HG03097 (cell line): ENCODE measurements around the gene TTC23.
"Not testable (repeated sequence)": the region's sequence is repeated elsewhere in the genome, so short reads cannot be mapped to it uniquely, and the experiment has no call there.

Source experiments
- ATAC-seq: cut with Tn5 transposase; IDR thresholded peaks from one replicate; pipeline ENCODE4 v1.9.1; 2021; ENCODE audit not compliant: unreplicated experiment, low FRiP score

TTC23 gene

DNA sequence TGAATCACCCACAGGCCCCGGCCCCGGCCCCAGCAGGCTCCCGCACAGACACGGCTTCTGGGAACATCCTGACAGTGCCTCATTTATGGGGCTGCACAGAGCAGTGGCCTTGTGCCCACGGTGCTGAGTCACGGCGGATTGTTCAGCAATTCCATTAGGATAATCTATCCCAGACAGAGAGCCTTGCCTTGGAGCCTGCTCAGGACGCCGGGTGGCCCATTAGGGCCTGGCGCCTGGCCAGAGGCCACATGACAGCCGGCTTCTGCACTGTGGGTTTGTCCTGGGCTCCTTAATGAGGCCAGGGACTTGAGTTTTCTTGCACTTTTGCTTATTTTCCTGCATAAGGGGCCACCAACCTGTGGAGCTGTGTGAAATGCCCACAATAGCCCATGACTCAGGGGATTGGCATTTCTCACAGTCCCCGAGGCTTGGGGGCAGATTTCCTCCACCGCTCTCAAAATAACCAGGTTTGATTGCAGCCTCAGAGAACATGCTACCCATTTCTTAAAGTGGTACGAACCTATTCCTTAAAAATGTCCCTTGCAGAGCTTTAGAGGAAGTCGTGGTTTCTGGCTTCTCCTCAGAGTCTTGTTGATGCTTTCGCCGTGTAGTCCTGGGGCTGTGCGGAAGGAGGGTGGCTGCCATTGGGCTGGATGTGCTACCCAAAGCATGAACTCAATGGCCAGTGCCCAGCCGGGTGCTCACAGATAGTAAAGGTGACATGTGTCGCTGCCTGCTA is 125.5 kb downstream of the TTC23 start:
- no peak for ATAC-seq

DNA sequence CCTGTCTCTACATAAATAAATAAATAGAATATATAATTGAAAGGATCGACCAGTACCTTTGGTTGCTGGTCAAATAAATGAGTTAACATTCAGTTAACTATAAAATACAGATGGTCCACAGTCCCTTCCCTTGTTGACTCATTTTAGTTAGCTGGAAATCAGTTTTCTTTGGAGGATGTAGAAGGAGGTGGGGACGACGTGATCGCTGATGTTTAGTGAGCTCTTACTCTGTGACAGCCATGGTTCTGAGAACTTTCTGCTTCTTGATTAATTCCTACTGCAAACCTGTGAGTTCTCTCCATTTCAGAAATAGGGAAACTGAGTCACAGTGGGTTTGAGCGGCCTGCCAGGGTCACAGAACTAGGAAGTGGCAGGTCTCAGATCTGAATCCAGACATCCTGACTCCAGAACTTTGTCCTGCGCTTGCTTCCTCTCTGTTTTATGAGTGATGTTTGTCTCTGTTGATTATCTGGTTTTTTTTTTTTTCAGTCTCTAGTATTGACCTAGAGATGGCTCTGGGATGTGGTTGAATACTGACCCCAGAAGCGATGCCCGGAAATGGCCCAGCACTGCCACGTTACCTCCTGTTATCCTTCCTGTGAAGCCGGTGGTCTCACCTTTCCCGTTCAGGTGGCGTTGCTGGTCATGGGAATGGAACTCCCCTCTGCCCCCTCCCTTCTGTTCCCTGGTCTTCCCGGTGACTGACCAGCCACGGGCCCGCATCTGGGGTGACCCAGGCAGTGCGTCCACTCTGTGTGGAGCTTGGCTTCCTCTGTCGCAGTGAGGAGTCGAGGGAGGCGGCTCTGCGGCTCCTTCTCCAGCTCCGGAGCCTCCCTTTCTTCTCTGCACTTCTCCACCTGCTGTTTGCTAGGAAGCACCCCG is 126.3 kb downstream of the TTC23 start:
- no peak for ATAC-seq

DNA sequence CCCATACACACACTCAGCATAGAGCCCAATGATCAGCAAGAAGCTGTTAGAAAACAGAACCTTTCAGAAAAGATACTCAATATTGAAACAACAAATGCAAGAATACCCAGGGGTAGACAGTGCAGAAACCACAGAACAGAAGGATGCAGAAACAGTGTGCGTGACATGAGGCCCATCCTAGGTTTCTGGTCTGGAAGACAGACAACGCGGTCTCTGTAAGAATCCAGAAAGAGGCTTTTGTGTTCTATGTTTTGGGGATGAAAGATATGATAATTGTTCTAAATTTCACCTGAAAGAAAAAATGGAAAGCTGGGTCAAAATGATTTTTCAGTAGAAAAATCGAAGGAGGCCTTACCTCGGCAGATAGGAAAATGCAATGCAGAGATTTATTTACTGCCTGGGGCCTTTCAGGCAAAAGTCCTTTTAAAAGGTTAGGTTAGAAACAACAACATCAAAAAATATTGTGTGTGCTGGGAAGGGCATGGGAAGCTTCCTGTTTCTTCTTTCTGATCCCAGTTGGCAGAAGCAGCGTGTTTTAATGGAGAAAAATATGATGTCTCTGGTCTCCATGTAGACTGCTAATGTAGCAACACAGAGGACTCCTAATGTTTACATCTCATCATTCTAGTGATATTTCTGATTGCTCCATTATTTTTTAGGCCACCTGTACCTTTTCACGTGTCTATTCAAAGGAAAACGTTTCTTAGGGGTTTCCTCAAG is 127.5 kb downstream of the TTC23 start:
- ATAC-seq = no peak

DNA sequence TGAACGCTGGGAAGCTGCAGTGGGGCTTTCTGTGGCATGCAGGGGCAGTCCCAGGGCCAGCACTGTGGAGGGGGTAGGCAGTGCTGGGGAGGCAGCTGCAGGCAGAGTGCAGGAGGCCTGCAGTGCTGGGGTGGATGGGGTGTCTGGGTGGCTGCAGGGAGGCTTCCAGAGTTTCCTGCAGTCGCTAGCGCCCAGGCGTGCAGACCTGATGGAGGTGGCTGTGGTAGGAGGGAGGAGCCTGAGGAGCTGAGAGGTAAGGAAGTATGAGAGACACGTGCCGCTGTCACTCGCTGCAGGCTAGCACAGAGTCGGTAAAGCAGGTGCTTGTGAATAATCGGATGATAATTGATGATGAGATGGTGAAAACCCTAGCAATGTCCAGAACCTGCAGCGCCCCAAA is 128.2 kb downstream of the TTC23 start:
- no peak for ATAC-seq

DNA sequence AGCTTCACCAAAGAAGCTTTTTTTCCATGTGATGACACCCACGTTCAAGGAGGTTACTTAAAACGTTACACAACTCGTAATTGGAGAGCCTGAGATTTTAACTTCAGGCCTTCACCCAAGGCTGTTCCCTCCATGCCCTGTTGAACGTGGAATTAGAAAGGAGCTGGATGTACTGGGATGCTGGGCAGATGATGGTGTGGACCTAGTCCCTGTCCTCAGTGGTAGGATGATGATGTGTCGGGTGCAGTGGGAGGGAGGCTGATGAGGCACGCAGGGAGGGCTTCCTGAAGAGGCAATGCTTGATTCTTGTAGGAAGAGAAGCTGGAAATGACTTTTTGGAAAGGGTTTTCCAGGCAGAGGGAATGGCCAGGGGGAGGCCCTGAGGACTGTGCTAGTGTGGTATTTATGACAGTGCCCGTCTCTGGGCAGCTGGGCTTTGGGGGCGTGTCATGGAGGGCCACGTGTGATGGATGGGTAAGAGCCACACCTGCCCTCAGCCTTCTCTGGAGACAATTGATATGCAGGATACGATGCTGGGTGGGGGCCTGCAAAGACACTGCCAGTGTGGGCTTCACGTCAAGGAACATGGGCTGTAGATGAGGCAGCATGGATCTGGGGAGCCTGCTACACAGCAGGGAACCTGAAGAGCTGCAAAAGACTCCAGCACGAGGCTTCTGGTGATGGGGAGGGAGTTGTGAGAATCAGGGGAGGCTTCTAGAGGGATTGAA is 129.2 kb downstream of the TTC23 start:
- ATAC-seq = no peak

DNA sequence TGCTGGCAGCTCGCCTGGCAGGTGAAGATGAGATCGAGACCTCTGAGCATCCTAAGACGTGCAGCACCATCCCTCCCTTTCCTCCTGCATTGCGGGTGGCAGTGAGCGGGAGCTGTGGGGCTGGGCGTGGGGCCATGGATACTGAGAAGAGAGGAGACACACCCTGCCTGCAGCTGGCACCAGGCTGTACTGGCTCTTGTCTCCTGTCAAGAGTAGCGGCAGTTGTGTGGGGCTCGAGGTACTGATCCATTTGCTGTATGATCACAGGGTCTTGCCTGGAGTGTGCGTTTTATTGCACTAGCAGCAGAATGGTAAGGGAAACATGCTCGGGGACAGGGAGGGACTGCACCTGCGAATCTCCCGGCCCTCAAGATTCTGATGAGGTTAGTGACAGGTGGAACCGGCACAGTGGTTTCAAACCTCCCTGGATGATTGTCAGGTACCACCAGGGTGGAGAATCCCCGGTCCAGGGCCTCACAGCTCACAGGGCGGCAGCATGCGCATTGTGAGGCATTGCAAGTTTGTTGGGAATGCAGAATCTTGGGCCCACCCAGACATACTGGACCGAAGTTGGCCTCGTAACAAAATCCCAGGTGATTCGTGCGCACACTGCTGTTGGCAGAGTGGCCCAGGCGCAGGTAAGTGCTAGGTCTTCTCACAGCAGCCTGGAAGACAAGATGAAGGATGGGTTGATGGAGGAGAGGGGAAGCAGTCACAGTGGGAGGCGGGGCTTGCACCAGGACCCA is 130.4 kb downstream of the TTC23 start:
- no peak for ATAC-seq

DNA sequence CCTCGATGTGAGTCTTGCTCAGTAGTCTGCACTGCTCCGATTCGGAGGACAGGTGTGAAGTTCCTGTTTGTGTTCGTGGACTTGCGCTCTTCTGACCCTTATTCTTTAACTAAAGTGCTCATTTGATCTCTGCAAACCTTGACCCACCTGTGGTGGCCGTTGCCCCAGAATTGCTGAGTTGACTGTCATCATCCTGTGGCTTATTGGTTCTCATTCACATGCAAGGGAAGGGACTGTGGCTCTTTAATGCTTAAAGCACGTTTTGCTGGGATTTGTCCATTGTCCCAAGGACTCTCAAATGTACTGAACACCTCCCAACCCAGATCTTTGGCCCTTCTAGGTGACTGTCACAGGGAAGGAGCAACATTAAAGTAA is 131.1 kb downstream of the TTC23 start:
- ATAC-seq = no peak

DNA sequence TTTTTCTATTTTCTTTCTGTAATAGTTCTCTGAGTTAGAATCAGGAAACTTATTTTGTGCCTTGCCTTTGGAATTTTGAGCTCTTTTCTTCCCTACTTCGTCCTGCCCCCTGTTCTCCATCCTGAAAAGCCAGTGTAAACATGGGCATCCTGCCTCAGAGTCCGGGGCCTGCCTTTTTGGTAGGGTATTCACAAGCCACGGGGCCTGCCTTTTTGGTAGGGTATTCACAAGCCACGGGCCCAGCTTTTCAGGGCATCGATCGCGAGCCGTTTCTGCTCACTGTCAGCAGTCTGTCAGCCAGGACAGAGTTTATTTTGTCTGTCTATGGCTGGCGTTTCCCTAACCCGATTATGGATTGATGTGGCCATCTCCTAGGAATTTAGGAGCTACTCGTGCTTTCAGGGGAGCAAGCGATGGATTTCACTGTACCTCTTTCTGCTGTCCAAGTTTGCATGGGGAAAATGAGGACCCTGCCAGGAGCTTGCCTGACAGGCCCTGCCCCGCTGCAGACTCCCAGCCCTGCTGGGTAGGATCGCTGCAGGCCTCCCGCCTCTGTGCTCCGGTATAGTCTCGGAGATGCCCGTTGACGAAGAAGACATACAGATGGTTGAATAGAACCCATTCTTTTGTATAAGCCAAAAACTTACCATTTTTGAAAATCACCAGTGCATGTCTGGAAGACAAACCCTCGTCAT is 131.7 kb downstream of the TTC23 start:
- no peak for ATAC-seq

DNA sequence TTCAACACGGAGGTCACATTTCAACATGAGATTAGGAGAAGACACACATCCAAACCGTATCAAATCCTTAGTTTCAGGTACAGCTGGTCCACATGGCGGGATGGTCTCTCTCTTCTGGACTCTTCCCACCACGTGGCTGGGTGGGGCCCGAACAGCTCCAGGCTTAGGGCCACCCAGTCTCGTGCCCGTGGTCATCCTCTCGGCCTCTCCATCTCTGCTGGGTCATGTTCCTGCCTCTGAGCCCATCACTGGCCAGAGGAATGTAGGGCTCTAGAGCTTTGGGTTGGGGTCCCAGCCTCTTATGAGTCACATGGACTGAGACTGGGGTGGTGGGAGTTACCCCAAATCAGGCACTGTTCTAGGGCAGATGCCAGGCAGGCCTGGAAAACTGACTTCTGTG is 132.3 kb downstream of the TTC23 start:
- no peak for ATAC-seq

DNA sequence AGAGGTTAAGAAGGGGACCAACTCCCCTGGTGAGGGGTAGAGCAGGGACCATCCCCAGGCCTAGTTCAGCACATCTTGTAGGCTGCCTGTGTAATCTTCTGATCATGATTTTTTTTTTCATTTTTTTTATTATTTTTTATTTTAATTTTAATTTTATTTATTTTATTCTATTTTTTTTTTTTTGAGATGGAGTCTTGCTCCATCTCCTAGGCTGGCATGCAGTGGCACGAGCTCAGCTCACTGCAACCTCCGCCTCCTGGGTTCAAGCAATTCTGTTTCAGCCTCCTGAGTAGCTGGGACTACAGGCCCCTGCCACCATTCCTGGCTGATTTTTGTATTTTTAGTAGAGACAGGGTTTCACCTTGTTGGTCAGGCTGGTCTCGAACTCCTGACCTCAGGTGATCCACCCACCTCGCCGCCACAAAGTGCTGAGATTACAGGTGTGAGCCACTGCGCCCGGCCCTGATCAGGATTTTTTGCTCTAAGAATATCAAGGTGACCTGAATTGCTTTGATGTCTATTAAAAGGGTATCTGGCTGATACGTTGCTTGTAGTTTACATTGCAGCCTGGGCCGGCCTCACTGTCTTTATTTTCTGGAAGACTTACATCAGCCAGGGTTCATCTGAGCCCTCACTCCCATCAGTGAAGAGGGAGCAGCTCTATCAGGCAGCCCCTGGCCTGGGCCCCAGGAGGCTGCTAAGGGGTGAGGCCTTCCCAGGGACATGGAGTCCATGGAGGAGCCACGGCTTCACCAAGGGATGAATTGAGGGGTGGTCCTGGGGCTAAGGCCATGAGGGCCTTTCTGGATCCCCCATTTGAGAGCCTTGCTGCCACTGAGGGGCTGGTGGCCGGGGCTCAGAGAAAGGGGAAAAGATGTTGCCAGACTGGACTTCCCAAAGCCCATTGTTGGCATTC is 133.8 kb downstream of the TTC23 start:
- ATAC-seq = no peak

DNA sequence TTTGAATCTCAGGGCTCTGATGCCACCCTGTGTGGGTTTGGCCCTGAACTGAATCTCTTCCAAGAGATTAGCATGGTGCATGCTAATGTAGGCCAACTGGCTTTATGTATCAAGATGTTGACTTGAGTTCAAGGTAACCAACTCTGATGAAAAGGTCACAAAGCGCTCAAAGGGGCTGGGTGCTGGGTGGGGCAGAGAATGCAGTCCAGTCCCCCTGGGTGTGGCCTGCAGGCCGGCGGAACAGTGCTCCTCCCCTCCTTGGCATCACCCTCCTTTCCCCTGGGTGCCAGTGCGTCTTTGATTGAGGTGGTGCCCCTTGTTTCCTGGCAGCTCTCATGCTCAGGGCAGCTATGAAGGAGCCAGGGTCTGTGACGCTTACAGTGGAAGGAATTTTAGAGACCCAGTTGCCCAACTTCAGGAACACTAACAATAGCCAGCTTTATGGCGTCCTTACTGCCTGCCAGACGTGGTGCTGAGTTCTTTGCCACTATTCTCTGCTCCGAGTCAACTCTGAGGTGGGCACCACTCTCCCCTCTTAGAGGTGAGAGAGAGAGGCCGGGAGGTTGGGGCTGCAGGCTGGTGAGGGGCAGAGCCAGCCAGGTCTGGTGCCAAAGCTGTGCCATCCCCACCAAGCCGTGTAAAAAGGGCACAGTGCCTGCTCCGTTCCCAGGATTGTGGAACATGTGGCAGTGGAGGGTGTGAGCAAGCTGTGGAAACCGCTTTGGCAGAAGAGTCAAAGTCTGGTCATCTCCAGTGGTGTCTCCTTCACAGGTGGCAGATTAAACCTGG is 134.7 kb downstream of the TTC23 start:
- no peak for ATAC-seq

DNA sequence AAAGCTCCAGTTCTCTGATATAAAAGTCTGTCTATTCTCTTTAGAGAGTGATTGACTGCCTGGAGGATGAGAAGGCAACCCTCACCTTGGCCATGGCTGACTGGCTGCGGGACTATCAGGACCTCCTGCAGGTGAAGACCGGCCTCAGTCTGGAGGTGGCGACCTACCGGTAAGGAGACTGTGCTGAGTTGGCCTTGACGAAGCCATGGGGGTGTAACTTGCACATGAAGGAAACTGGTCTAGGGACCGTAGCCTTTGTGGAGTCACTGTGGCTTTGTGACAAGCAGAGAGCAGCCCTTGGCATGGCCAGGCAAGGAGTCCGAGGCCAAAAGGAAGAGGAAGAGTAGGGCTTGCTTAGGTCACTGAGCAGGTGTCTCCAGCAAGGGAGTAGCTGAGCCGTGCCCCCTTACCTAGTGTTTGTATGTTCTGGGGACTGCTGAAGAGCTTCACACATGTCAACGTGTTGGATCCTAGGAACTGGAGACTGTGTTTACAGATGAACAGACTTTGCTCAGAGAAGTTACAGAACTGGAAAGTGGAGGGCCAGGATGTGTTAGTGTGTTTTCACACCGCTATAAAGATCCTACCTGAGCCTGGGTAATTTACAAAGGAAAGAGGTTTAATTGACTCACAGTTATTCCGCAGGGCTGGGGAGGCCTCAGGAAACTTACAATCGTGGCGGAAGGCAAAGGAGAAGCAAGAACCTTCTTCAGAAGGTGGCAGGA is 135.7 kb downstream of the TTC23 start:
- ATAC-seq = no peak

DNA sequence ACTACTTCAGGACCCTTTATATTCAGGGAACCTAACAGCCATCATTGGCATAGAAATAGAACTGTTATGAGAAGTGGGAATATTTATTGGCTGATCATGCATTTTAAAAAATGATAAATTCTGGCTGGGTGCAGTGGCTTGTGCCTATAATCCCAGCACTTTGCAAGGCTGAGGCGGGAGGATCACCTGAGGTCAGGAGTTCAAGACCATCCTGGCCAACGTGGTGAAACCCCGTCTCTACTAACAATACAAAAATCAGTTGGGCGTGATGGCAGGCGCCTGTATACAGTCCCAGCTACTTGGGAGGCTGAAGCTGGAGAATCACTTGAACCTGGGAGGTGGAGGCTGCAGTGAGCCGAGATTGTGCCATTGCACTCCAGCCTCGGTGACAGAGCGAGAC is 137.7 kb downstream of the TTC23 start:
- not testable (repeated sequence) for ATAC-seq

DNA sequence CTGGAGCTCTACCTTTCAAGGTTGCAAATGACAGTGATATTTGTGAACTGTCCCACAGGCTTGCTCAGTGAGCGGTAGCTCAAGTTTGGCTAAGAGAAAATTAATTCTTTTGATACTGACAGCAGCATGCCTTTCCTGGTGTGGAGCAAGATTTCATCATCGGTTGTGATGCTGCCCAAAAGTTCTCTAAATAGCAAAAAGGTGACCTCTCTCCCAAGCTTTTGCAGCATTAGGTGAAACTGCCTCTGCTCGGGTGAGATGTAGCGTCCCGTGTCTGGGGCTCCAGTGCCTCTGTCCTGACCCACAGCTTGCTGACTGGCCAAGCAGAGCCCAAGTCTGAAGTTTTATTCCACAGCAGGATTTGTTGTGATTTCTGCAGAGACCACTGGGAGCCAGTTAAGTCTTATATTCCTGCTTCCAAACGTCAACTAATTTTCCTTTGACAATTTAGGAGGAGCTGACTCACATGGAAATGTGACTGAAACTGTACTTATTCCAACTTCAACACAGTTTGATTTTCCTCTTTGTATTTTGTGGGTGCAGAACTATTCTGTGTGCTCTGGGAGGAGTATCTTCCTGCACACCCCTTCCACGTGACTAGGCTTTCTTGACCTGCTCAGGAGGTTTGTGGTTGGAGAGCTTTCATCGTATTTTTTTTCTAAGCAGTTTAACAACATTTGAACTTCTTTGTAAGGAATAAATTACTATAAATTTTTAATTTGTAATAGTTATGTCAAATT is 138.6 kb downstream of the TTC23 start:
- ATAC-seq = no peak

DNA sequence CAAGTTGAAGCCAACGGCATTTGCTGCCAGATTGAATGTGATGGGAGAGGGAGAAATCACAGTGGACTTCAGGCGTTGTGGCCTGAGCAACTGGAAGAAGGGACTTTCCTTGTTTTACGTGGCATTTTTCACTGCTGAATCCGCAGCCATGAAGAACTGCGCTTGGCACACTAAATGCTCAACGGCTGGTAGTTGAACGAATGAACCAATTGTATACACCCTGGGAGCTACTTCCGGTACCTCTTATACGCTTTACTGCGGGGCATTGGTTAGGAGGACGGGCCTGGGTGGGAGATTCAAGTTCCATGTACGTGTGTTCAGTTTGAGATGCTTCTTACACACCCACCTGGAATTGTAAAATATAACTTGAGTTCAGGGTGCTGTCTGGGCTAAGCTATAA is 139.3 kb downstream of the TTC23 start:
- no peak for ATAC-seq

DNA sequence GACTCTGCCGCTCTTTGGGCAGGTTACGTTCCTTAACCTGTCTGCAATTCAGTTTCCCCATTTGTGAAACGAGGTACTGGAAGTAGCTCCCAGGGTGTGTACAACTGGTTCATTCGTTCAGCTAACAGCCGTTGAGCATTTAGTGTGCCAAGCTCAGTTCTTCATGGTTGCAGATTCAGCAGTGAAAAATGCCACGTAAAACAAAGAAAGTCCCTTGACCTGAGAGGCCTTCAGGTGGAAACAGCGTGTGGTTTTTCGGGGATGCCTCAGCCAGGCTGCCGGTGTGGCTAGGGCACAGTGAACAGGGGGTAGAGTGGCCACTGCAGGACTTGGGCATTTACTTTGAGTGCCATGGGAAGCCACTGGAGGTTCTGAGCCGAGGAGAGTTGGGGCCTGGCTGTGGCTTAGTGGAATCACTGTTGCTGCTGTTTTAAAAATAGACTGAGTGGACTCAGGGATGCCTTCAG is 139.8 kb downstream of the TTC23 start:
- ATAC-seq = no peak
